ENCODE data around the gene RCE1. TPM values are rescaled to one million over a fixed set of nuclear protein-coding genes. Genes with fewer than 3 reads are reported as not detected.
A peak's percentile ranks its signal among the peaks of the same experiment; 100 is the strongest.

Gene RCE1
- polyA plus RNA-seq, 10 donors, result 8.6 to 14.5 (median 11.0) TPM

DNA sequence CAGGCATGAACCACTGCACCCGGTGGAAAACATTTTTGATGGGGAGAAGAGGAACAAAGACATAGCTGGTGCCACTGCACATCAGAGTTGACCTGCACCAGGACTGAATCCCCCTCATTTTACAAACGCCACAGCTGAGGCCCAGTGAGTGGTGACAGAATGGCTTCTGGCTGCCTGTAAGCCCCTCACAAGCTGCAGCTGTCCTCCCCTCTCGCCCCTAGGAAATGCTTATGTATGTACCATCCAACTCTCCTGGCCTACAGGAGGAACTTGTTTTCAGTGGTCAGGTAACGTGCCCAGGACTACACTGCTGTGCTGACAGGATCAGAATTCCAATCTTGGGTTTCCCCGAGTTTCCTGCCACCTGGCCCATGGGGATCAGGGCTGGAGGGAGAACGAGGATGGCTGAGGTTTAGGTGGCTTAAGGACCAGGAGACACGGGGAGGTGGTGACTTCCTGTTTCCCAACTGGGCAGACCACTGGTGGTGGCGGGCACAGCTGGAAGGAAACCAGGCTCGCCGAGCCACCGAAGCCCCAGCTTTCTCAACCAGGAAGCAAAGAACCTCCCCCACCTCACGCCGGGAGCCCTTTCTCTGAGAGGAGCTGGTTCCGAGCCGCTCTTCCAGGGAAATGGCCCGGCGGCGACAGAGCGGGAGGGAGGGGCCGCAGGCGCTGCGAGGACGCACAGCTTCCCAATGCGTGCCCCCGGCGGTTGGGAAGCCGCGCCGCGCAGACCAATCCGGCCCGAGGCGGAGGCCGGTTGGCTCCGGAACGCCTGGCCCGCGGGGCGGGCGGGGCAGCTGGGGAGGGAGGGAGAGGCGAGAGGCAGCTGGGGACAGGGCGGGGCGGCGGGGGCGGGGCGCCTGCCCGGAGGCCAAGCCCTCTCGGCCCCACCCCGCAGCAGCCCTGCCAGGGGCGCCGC, 12.6 kb downstream of the RCE1 start:
- peak; percentile 93 to 95 (median 93) for DNase-seq

DNA sequence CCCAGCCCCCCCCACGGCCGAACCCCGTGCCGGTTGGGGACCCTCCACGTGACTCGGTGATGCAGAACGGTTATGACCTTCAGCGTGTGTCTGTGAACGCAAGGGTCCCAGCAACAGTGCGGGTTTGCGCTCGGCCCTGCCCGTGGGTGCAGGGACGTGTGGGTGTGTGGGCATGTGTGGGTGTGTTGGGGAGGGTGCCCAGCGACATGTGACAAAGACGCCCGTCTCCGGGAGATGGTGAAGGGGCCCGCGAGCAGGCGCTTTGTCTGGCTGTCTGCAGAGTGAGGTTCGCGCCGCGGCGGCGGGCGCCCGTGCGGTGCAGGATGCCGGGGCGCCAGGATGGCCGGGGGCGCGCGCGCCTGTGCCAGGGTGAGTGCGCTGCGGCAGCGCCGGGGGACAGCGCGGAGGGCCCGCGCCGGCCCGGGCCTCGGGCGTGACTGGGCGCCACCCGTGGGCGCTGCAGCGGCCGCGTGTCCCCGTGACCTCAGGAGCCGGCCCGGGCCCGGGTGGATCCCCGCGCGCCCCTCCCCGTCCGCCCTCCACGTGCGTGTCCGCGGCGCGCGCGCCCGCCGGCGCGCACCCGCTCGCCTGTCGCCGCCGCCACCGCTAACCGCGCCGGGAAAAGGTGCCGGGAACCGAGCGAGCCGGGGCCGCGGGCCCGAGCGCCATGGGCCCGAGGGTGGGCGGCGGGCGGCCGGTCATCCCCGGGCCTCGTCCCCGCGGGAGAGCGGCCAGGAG, 13.4 kb downstream of the RCE1 start, which contains the start of gene LRFN4:
LRFN4 (plus strand) TSS at position 569 of the 738 bp plus-strand sequence. CDS start 681 bp downstream, outside the sequence.
- DNase-seq, result peak in 1 of 3 donors; percentile 36

DNA sequence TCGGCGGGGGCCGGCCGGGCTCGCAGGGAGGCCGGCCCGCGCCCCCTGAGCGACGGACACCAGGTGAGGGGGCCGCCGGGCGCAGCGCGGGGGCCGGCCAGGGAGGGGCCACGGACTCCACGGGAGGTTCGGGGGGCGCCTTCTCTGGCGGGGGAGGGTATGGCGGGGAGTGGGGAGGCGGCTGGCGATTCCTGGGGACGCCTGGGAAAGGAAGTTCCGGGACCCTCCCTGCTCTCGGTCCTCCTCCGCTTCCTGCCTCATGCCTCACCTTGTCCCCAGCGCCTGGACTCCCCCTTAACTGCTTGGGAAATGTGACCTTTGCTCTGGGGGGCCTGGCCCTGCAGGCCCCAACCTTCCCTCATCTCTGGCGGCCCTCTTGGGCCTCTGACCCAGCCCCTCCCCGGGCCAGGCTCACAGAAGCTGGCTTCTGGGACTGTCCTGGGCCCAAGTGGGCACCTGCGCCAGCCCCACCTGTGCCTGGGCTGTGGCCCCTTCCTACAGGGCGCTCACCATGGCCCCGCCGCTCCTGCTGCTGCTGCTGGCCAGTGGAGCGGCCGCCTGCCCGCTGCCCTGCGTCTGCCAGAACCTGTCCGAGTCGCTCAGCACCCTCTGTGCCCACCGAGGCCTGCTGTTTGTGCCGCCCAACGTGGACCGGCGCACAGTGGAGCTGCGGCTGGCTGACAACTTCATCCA, 14.1 kb downstream of the RCE1 start:
- peak in 1 of 3 donors; percentile 39 for DNase-seq

DNA sequence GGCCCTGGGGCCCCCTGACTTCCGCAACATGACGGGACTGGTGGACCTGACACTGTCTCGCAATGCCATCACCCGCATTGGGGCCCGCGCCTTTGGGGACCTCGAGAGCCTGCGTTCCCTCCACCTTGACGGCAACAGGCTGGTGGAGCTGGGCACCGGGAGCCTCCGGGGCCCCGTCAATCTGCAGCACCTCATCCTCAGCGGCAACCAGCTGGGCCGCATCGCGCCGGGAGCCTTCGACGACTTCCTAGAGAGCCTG, 14.6 kb downstream of the RCE1 start:
- no peak for DNase-seq

DNA sequence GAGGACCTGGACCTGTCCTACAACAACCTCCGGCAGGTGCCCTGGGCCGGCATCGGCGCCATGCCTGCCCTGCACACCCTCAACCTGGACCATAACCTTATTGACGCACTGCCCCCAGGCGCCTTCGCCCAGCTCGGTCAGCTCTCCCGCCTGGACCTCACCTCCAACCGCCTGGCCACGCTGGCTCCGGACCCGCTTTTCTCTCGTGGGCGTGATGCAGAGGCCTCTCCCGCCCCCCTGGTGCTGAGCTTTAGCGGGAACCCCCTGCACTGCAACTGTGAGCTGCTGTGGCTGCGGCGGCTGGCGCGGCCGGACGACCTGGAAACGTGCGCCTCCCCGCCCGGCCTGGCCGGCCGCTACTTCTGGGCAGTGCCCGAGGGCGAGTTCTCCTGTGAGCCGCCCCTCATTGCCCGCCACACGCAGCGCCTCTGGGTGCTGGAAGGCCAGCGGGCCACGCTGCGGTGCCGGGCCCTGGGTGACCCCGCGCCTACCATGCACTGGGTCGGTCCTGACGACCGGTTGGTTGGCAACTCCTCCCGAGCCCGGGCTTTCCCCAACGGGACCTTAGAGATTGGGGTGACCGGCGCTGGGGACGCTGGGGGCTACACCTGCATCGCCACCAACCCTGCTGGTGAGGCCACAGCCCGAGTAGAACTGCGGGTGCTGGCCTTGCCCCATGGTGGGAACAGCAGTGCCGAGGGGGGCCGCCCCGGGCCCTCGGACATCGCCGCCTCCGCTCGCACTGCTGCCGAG, 15.1 kb downstream of the RCE1 start:
- DNase-seq, result no peak

DNA sequence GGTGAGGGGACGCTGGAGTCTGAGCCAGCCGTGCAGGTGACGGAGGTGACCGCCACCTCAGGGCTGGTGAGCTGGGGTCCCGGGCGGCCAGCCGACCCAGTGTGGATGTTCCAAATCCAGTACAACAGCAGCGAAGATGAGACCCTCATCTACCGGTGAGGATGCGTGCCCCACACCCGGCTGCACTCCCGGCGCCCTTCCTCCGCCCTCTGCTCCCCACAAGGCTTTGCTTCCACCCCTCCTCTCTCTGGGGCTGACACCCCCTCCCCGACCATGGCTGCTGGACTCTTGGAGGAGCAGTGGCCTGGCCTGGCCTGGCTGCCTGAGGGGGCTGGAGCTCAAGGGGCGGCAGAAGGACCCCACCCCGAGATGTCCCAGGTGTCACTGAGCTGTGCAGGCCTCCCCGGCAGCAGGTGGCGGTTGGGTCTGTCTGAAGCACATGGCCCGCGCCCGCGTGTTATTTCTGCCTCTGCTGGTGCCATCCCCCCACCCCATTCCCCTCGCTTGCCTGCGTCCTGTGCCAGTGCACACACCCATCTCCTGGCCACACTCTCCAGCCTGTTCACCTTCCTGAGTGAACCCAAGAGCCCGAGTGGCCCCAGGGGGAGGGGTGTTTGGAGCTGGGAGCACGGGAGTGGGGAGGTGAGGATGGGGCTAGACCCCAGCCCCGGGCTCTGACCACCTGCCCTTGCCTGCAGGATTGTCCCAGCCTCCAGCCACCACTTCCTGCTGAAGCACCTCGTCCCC, 15.9 kb downstream of the RCE1 start:
- no peak for DNase-seq

DNA sequence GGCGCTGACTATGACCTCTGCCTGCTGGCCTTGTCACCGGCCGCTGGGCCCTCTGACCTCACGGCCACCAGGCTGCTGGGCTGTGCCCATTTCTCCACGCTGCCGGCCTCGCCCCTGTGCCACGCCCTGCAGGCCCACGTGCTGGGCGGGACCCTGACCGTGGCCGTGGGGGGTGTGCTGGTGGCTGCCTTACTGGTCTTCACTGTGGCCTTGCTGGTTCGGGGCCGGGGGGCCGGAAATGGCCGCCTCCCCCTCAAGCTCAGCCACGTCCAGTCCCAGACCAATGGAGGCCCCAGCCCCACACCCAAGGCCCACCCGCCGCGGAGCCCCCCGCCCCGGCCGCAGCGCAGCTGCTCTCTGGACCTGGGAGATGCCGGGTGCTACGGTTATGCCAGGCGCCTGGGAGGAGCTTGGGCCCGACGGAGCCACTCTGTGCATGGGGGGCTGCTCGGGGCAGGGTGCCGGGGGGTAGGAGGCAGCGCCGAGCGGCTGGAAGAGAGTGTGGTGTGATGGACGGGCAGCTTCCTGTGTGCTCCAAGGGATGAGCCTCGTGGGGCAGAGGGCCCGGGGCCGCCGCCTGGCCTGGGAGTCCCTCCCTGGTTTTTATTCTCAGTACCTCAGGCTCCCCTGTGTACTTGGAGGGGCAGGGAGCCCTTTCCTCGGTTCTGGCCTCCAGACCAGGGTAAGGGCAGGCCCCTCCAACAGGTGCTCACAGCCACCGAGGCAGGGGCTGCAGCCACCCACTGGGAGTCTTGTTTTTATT, 16.6 kb downstream of the RCE1 start:
- DNase-seq, result no peak

DNA sequence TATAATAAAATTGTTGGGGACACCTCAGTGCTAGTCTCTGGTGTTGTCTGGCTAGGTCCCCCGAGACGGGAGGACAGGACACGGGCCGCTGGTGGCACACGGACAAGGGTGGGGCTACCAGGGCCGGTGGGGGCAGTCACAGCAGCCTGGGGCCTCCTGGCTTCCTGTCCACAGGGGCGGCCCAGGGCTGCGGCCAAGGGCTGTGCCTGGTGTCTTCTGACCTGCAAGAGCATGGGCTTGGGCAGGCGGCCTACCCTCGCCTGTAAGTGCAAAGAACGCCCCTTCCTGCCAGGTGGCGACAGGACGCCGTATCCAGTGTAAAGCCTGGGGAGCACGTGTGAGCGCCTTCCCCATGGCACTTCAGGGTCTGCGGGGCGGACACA, 17.2 kb downstream of the RCE1 start:
- no peak for DNase-seq

DNA sequence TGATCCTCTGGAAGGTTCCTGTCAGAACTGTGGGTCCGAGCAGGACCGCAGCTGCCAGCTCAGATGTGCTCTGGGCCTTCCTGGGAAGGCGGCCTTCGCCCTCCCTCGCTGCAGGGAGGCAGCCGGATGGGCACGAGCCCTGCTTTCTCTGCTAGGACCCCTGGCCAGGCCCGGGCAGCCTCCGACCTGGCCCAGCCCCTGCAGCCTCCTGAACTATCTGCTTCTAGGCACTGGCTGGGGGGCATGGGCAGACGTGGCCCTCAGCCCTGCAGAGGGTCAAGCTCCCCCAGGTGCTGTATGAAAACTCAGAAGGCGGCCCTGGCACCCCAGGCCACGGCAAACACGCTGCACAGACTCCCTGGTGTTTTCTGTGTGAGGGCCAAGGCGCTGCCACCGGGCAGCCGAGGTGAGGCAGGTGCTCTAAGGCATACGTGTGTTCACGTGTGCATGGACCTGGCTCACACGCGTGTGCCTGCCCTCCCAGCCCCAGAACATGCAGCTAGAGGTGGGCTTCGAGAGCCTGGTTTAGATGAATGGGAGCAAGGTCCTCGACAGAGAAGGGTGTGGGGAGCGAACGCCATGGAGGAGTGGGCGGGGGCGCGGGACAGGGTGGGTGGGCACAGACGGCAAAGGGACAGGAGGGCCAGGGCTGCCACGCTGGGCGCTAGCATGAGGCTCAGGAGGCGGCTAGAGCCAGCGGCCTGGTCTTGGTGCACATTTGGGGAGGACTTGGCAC, 18.0 kb downstream of the RCE1 start:
- DNase-seq, result no peak

DNA sequence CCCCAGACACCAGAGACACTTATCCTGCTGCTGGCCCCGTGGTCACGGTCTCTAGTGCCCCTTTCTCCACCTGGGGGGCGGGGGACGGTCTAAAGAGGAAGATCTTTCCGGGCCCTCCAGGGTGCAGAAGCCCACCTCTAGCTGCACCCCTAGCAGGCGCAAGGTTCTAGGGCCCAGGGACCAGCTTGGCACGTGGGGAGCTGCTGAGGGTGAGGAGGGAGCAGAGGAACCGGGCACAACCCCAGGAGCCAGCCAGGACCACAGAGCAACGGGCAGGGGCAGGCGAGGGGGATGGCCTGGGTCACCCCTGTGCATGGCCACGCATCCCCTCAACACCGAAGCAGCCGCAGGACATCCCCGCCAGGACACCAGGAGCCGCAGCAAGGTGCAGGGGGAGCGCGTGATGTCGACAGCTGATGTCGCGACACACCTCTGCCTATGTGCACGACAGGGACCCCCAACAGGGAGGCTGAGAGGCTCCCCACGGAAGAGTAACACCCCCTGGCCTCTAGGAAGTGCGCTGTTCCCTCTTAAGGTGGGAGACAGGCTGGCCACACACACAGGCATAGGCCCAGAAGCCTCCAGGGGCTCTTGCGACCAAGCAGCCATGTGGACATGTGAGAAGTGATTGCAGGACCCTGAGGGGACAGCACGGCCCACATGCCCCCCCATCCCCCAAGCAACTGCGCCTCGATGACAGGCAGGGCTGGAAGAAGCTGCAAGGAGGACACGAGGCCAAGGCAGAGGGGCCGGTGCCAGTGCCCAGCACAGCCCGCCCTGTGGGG, 18.7 kb downstream of the RCE1 start:
- DNase-seq, result no peak

DNA sequence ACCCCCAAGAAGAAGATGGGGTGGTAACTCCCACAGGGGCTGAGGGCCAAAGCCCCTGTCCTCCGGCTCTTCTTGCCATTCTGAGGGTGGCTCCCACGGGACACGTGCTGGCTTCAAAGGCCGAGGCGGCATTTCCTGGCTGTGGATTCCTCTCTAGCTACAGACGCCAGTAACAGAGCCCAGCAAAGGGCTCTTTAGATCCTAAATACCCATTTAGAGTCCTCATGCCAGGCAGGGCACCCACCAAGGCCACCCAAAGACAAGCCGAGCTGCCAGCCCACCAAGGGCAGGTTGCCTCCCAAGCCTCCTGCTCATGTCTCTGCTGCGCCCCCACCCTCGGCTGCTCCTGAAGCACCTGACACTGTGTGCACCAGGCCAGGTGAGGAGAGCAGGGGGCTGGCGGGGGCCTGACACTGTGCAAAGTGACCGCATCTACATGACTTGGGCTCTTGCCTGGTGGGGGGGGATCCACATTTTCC, 19.4 kb downstream of the RCE1 start:
- no peak for DNase-seq

DNA sequence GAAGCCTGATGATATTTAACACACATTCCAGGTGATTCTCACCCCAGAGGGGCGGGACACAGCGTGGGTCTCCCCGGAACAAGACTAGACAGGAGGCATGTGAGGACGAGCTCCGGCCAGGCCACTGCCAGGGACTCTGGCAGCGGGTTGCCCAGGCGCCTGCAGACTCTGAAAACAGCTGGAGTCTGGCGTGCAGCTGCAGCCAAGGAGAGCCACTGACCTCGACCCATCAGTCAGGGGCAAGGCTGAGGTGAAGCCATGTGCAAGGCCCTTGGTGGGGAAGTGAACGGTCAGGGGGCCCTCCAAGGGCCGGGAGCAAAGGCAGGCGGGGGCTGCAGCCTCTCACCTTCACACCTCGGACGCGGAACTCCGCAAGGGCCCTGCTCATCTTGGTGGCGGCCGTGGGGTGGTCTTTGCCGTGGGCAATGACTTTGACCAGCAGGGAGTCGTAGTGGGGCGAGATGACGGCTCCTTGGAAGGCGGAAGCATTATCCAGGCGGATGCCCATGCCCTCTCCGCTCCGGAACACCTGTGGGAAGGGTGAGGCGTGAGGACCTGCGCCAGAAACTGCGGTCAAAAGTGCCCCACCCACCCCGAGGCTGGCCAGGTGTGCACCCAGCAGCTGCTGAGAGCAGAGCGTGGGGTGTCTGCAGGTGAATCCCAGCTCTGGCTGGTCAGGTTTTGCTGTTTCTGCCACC, 20.3 kb downstream of the RCE1 start:
- DNase-seq, result no peak

DNA sequence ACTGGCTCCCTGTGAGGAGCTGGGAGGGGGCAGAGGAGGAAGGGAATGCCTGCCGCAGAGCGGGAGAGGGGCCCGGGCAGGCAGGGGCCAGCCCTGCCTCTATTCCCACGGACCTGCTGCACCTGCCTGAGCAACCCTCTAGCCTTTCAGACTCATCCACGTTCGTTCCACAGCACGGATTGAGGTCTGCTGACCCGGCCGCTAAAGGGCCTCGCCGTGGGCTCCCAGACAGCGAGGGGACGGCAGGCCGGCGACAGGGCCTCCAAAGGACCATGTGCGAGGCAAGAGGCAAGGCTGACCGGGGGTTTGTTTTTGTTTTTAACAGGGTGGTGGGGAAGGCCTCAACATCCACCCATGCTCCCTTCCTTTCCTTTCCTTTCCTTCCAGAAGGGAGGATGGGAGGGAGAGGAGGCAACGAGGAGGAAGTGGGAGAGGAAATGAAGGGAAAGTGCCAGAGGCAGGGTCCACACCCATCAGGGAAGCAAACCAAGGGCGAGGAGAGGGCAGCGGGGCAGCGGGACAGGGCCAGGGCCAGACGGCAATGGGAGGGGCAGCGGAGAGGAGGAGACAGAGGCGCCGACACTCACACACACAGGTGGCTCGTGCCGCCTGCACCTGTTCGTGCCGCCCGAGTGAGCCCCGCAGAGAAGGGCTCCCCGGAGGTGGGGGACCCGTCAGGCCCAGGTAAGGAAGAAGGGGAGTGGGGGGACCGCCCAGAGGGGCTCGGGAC, 21.1 kb downstream of the RCE1 start:
- DNase-seq, result no peak

DNA sequence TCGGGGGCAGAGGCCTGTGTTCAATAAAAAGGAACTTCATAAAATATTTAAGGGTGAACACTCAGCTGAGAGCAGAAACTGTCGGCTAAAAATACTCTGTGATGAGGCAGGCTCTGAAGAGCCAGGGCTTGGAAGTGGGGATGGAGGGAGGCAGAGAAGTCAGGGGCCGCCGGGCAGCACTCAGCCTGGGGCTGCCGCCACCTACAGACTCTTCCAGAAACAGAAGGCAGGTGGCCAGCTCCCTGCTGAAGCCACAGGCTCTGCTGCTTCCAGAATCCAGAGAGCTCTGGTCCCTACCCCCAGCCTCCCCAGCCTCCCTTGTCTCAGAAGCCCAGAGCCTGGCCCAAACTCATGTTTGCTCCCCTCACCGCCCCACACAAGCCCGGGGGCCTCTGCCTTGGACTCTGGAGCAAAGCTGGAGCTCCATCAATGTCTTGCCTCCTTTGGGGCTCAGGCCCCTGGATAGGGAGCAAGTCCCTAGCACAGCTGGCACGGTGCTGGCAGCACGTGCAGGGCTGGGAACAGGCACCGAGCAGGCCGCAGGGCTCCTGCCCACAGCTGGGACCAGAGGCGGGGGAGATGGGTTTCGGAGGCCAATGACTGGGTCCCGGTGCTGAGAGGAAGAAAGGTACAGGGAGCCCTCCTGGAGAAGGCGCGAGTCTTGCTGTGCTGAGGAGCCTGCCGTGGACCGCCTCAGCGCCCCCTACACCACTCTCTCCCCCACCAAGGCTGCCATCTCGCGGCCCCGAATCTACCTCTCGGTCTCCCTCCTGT, 21.9 kb downstream of the RCE1 start:
- no peak for DNase-seq

DNA sequence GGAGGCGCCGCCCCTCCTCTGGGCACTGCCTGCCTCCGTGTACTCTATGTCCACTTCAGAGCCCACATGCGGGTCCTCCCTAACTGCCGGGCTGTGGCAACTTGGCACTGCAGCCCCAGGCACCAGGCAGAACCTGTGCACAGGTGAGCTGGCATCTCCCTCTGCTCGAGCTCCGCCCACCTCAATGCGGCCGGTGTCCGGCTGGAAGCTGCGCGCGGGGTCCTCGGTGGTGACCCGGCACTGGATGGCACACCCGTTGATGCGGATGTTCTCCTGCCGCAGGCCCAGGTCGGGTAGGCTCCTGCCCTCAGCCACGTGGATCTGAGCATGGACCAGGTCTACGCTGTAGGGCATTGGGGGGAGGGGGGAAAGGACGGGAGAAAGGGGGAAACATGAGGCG, 22.8 kb downstream of the RCE1 start:
- no peak for DNase-seq

DNA sequence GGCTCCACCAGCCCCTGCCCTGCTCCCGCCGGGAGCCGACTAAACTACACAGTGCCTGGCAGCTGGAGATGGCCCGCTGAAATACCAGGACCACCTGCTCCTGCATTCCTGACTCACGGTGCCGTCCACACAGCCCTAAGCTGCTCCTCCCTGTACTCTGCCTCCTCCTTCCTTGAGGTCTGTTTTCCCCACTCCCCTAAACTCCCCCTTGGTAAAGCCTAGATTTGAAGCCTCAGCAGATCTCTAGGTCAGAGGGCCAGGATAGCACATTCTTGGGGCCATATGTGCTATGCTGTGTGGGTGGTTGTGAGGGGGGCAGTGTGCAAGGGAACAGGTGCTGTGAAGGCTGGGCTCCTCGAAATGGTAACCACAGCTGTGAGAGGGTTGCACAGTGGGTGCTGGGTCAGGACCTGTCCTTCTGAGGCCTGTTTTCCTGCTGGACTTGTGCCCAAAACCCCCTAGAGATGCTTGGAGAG, 23.3 kb downstream of the RCE1 start:
- peak in 2 of 3 donors; percentile 47 to 67 for DNase-seq
